ENCODE measurements around the gene PRR23B. TPM values are rescaled to one million over a fixed set of nuclear protein-coding genes. Genes with fewer than 3 reads are reported as not detected.

Gene PRR23B
- total RNA-seq, 1 experiment from 2014 or later: not detected

DNA sequence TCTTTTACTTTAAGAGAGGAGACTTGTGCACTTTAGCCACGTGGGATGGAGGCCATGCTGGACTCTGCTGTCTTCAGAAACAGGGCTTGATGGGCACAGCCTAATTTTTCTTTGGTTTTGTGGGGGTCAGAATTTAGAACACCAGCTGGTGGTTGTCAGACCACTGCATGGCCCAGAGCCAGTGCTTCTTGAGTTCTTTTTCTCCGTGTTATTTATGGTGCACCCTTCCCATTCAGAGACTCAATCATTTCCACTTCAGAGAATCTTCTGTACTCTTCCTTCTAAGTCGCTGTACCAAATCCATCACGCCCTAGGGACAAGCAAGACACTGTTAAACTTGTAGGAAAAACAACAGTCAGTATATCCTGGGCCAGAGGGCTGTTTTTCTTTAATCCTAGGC lies 34.8 kb downstream of the PRR23B start:
- Histone ChIP-seq H2AFZ (ENCODE audit: low read length) (no peak overlapping the region), H2AK5ac (ENCODE audit: insufficient read length, low read length) (no peak overlapping the region), H3K79me2 (ENCODE audit: insufficient read depth, low read length) (no peaks in the 10 kb centered on the region), H3K27me3 (ENCODE audit: insufficient read depth, low read length) (no peaks in the 10 kb centered on the region), H2BK12ac (ENCODE audit: insufficient read length, low read depth, low read length) (no peak overlapping the region), H4K5ac (ENCODE audit: insufficient read length, low read depth, low read length) (no peak overlapping the region), H3K23me2 (ENCODE audit: insufficient read length, low read depth, low read length, poor library complexity, severe bottlenecking) (no peaks in the 10 kb centered on the region), H3K14ac (ENCODE audit: insufficient read depth, low read length) (no peak overlapping the region), H3K9me3 (ENCODE audit: control insufficient read depth, low read depth, low read length) (no peaks in the 10 kb centered on the region), H2BK20ac (ENCODE audit: low read depth, low read length, poor library complexity, severe bottlenecking) (no peak overlapping the region), H3K27ac (ENCODE audit: insufficient read length, low read depth, low read length) (no peak overlapping the region), H2BK15ac (ENCODE audit: low read depth, low read length) (no peak overlapping the region), H3K4ac (ENCODE audit: low read depth, low read length) (no peak overlapping the region), H3K23ac (ENCODE audit: insufficient read length, low read depth, low read length) (no peak overlapping the region), H3K79me1 (ENCODE audit: insufficient read depth, low read depth, low read length, poor library complexity, severe bottlenecking) (no peaks in the 10 kb centered on the region), H3K4me1 (ENCODE audit: insufficient read depth, low read length) (no peaks in the 10 kb centered on the region), H3K9ac (ENCODE audit: extremely low read depth, insufficient read length, low read length) (no peak overlapping the region), H4K8ac (replicated peaks; ENCODE audit: insufficient read length, low read depth, low read length) (no peak overlapping the region), H3K56ac (ENCODE audit: insufficient read length, low read depth, low read length) (no peak overlapping the region), H2BK5ac (ENCODE audit: insufficient read length, low read length) (no peak overlapping the region), H3T11ph (ENCODE audit: low read length) (no peak overlapping the region), H3K18ac (ENCODE audit: insufficient read length, low read depth, low read length) (no peak overlapping the region), H4K20me1 (ENCODE audit: control insufficient read depth, insufficient read depth, insufficient read length) (no peaks in the 10 kb centered on the region), H2BK120ac (ENCODE audit: low read depth, low read length, poor library complexity, severe bottlenecking) (no peak overlapping the region), H3K4me2 (ENCODE audit: insufficient read depth, insufficient read length, low read length) (no peak overlapping the region), H4K91ac (ENCODE audit: insufficient read length, low read depth, low read length) (no peak overlapping the region)
- H3K9me3 Mint-ChIP-seq: no peaks in the 10 kb centered on the region
- H3K36me3 Mint-ChIP-seq (ENCODE audit: insufficient read depth in 1 of 3, low read depth in 3 of 3): no peaks in the 10 kb centered on the region
- H3K27me3 Mint-ChIP-seq (ENCODE audit: low read depth): peaks cover 17% of the 10 kb centered on the region
- no CpG with 5 or more reads among the region's 4 CpGs for WGBS (ENCODE audit: extremely low coverage, insufficient read length, low lambda C conversion rate)
- no peak overlapping the region for H3K4me3 Mint-ChIP-seq
- no peak for DNase-seq
- H3K27ac Mint-ChIP-seq: no peak overlapping the region
- H3K4me1 Mint-ChIP-seq: no peaks in the 10 kb centered on the region
- TF ChIP-seq, protein P1, sequence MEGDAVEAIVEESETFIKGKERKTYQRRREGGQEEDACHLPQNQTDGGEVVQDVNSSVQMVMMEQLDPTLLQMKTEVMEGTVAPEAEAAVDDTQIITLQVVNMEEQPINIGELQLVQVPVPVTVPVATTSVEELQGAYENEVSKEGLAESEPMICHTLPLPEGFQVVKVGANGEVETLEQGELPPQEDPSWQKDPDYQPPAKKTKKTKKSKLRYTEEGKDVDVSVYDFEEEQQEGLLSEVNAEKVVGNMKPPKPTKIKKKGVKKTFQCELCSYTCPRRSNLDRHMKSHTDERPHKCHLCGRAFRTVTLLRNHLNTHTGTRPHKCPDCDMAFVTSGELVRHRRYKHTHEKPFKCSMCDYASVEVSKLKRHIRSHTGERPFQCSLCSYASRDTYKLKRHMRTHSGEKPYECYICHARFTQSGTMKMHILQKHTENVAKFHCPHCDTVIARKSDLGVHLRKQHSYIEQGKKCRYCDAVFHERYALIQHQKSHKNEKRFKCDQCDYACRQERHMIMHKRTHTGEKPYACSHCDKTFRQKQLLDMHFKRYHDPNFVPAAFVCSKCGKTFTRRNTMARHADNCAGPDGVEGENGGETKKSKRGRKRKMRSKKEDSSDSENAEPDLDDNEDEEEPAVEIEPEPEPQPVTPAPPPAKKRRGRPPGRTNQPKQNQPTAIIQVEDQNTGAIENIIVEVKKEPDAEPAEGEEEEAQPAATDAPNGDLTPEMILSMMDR (conservative IDR thresholded peaks at IDR 0.05): no peak

Data from H9 (cell line).